Endothelial cell of coronary artery (primary cell): Measurements from ENCODE around the gene NUP37. TPM values are rescaled to one million over a fixed set of nuclear protein-coding genes. Genes with fewer than 3 reads are reported as not detected.

Source experiments
- total RNA-seq: library from RNA; depleted of rRNA; stranded (reverse); fragments of >200 nt; gene quantifications from 2 replicates; pipeline ENCODE4 v1.2.3, GENCODE V29; 2014

Gene NUP37, protein sequence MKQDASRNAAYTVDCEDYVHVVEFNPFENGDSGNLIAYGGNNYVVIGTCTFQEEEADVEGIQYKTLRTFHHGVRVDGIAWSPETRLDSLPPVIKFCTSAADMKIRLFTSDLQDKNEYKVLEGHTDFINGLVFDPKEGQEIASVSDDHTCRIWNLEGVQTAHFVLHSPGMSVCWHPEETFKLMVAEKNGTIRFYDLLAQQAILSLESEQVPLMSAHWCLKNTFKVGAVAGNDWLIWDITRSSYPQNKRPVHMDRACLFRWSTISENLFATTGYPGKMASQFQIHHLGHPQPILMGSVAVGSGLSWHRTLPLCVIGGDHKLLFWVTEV
- 35.0 and 40.7 TPM in 2 replicates for total RNA-seq

DNA sequence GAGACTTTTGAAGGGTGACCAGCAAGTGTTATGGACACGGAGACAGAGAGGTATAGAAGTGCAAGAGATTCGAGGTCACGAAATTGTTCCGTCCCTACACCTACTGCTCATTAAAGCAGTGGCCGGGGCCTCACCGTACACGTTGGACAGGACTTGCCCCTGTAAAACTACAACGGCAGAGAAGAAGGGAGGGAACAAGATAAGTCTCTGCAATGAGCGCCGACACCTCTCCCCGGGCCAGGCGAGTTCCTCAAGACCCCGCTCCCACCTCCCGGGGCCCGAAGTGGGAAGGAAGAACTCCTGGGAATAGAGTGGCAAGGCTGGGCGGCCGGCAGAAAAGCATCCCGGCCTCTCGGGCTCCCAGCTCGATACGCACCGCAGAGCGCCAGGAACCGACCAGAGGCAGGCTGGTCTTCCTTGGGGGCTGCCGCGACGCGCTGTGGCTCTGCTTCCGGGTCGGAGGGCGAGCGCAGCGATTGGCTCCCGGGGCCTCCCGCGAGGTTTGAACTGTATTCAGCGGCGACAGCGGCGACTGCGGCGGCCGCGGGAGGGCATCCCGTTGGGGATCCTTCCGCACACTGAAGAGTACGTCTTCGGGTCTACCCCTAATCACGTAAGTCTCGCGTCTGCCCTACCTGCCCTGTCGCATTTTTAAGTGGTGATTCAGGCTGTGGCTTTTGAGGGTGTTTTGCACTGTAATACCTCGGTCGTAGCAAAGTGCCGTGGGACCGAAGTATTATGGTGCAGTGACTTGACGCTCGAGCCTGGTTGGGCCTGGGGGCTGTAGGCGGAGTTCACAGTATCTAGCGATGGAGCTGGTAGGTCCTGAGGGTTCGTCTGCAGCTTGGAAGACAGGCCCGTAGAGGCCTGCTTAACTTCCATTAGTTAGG is at the start of gene NUP37, which contains the start of gene PARPBP:
TSS of gene NUP37 (minus strand) at position 441 of the 890 bp plus-strand sequence. CDS start 1,596 bp downstream, outside the sequence.
TSS of gene PARPBP (plus strand) at position 510 of the 890 bp plus-strand sequence. CDS start 3,706 bp downstream, outside the sequence.

DNA sequence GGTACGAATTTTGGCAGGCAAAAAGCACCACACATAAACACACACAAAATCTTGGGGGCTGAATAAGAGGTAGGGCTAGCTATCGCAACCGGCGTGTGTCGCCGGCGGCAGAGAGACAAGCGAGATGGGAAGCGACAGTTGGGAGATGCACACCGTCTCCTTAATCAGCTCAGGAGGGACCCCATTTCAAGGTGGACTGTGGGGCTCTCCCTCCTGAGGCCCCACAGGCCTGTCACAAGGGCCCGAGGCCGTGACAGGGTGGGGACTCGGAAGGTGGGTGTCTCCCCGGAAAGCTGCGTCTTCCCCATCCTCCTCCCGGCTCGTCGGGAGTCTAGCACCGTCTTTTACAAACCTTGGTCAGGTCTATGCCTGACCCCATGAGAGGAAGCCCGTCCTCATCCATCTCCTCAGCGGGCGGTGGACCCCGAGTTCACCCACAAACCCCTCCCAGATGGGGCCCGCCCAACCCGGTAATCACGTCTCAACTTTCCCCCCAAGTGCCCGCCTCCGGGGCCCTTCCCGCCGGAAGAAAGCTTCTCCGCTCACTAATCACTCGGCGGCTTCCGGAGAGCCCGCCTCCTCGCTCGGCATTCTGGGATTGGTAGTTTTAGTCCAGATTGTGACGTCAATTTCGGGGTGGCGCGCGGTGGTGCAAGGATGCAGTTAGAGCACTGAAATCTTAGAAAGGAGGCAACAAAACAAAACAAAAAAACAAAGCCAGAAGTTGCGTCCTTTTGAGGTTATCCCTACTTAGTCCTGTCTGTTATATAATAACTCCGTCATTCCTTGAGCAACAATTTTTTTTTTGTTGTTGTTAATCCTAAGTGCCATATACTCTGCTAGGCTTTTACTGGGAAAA is 58.1 kb downstream of the NUP37 start, which contains the start of gene WASHC3:
TSS of gene WASHC3 (minus strand) at position 432 of the 859 bp plus-strand sequence. CDS start at position 403, 29 bp downstream.

Other genes starting within 250 kb of the NUP37 start
- 18.4 and 27.4 TPM in 2 replicates for gene DRAM1, start 242.5 kb downstream of the NUP37 start, total RNA-seq
- gene WASHC3, start 58.1 kb downstream of the NUP37 start, total RNA-seq: 41.0 and 44.2 TPM in 2 replicates
- 8.9 and 15.3 TPM in 2 replicates for gene PARPBP, start 69 bp upstream of the NUP37 start, total RNA-seq
- 0.09 and 0.72 TPM in 2 replicates for gene PMCH, start 77.7 kb upstream of the NUP37 start, total RNA-seq